HEK293 (cell line): ENCODE results near the gene ACAP1.

Source experiments
- INSM2 ChIP-seq: fragments of 450-650 bp; formaldehyde crosslinking; IDR thresholded peaks from 2 replicates; pipeline ENCODE4 v1.5.1; 2016; ENCODE audit warnings: missing biosample characterization, missing genetic modification characterization
- WT1 ChIP-seq: fragments of 450-650 bp; formaldehyde crosslinking; IDR thresholded peaks from 2 replicates; pipeline ENCODE4 v1.5.1; 2016; ENCODE audit warnings: missing biosample characterization, missing genetic modification characterization
- ZNF274 ChIP-seq, 2 experiments: fragments of 200-500 bp in 1 of 2; fragments of 450-650 bp in 1 of 2; sonication (Bioruptor generic) in 1 of 2; formaldehyde crosslinking in 1 of 2; IDR thresholded peaks; 2 replicates each; pipeline versions ENCODE4 v1.5.1 to v1.6.1; 2014 to 2016; ENCODE audit warnings: borderline replicate concordance in 1 of 2, inconsistent platforms in 1 of 2, low read length in 1 of 2, missing biosample characterization in 1 of 2, missing genetic modification characterization in 1 of 2
- ZNF335 ChIP-seq: fragments of 450-650 bp; formaldehyde crosslinking; conservative IDR thresholded peaks from 2 replicates; pipeline ENCODE4 v1.5.1; 2016; ENCODE audit warnings: missing biosample characterization, missing genetic modification characterization
- ZNF544 ChIP-seq: fragments of 450-650 bp; formaldehyde crosslinking; IDR thresholded peaks from 2 replicates; pipeline ENCODE4 v1.5.0; 2017; ENCODE audit warnings: missing biosample characterization, missing genetic modification characterization
- ZNF580 ChIP-seq: fragments of 450-650 bp; formaldehyde crosslinking; IDR thresholded peaks from 2 replicates; pipeline ENCODE4 v1.5.1; 2016; ENCODE audit warnings: missing biosample characterization, missing genetic modification characterization
- ZNF670 ChIP-seq: fragments of 450-650 bp; formaldehyde crosslinking; IDR thresholded peaks from 2 replicates; pipeline ENCODE4 v1.5.1; 2016; ENCODE audit warnings: missing biosample characterization, missing genetic modification characterization, low read depth
- ZNF747 ChIP-seq: fragments of 450-650 bp; formaldehyde crosslinking; IDR thresholded peaks from 2 replicates; pipeline ENCODE4 v1.5.1; 2016; ENCODE audit warnings: missing biosample characterization, missing genetic modification characterization
- ZNF768 ChIP-seq: fragments of 450-650 bp; formaldehyde crosslinking; IDR thresholded peaks from 2 replicates; pipeline ENCODE4 v1.5.1; 2018; ENCODE audit warnings: missing biosample characterization, mild to moderate bottlenecking, missing genetic modification characterization
- TF ChIP-seq, protein P1 (sequence below): fragments of 450-650 bp; formaldehyde crosslinking; IDR thresholded peaks from 2 replicates; pipeline ENCODE4 v1.5.1; 2017; ENCODE audit warnings: missing biosample characterization, missing genetic modification characterization
- TF ChIP-seq, protein P2 (sequence below): fragments of 450-650 bp; formaldehyde crosslinking; IDR thresholded peaks from 2 replicates; pipeline ENCODE4 v1.5.1; 2016; ENCODE audit warnings: missing biosample characterization, missing genetic modification characterization
- TF ChIP-seq, protein P3 (sequence below): fragments of 450-650 bp; formaldehyde crosslinking; conservative IDR thresholded peaks from 2 replicates; pipeline ENCODE4 v1.5.1; 2016; ENCODE audit warnings: low read depth, missing biosample characterization, missing genetic modification characterization
- TF ChIP-seq, protein P4 (sequence below): fragments of 450-650 bp; formaldehyde crosslinking; IDR thresholded peaks from 2 replicates; pipeline ENCODE4 v1.5.1; 2016; ENCODE audit warnings: missing biosample characterization, missing genetic modification characterization, borderline replicate concordance

DNA sequence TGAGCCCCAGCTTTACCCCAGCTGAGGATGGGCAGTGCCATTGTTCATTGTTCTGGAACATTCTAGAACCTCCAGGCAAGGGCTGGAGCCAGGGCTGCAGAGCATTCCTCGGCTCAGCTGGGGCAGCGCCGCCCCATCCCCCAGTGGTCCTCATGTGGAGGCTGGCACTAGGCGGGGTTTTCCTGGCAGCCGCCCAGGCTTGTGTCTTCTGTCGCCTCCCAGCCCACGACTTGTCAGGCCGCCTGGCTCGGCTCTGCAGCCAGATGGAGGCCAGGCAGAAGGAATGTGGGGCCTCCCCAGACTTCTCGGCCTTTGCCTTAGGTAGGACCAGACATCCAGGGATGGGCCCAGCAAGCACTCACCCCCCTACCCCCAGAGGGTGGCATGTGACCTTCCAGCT, 18.7 kb downstream of the ACAP1 start, which contains the start of gene TMEM95:
- TF ChIP-seq ZNF768 (tag by site-specific recombination): no peak
- TF ChIP-seq, protein P1, sequence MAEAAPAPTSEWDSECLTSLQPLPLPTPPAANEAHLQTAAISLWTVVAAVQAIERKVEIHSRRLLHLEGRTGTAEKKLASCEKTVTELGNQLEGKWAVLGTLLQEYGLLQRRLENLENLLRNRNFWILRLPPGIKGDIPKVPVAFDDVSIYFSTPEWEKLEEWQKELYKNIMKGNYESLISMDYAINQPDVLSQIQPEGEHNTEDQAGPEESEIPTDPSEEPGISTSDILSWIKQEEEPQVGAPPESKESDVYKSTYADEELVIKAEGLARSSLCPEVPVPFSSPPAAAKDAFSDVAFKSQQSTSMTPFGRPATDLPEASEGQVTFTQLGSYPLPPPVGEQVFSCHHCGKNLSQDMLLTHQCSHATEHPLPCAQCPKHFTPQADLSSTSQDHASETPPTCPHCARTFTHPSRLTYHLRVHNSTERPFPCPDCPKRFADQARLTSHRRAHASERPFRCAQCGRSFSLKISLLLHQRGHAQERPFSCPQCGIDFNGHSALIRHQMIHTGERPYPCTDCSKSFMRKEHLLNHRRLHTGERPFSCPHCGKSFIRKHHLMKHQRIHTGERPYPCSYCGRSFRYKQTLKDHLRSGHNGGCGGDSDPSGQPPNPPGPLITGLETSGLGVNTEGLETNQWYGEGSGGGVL (tag by site-specific recombination): no peak
- TF ChIP-seq, protein P2, sequence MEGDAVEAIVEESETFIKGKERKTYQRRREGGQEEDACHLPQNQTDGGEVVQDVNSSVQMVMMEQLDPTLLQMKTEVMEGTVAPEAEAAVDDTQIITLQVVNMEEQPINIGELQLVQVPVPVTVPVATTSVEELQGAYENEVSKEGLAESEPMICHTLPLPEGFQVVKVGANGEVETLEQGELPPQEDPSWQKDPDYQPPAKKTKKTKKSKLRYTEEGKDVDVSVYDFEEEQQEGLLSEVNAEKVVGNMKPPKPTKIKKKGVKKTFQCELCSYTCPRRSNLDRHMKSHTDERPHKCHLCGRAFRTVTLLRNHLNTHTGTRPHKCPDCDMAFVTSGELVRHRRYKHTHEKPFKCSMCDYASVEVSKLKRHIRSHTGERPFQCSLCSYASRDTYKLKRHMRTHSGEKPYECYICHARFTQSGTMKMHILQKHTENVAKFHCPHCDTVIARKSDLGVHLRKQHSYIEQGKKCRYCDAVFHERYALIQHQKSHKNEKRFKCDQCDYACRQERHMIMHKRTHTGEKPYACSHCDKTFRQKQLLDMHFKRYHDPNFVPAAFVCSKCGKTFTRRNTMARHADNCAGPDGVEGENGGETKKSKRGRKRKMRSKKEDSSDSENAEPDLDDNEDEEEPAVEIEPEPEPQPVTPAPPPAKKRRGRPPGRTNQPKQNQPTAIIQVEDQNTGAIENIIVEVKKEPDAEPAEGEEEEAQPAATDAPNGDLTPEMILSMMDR: no peak
- TF ChIP-seq ZNF335: no peak
- no peak for TF ChIP-seq INSM2 (tag by site-specific recombination)
- TF ChIP-seq, protein P3, sequence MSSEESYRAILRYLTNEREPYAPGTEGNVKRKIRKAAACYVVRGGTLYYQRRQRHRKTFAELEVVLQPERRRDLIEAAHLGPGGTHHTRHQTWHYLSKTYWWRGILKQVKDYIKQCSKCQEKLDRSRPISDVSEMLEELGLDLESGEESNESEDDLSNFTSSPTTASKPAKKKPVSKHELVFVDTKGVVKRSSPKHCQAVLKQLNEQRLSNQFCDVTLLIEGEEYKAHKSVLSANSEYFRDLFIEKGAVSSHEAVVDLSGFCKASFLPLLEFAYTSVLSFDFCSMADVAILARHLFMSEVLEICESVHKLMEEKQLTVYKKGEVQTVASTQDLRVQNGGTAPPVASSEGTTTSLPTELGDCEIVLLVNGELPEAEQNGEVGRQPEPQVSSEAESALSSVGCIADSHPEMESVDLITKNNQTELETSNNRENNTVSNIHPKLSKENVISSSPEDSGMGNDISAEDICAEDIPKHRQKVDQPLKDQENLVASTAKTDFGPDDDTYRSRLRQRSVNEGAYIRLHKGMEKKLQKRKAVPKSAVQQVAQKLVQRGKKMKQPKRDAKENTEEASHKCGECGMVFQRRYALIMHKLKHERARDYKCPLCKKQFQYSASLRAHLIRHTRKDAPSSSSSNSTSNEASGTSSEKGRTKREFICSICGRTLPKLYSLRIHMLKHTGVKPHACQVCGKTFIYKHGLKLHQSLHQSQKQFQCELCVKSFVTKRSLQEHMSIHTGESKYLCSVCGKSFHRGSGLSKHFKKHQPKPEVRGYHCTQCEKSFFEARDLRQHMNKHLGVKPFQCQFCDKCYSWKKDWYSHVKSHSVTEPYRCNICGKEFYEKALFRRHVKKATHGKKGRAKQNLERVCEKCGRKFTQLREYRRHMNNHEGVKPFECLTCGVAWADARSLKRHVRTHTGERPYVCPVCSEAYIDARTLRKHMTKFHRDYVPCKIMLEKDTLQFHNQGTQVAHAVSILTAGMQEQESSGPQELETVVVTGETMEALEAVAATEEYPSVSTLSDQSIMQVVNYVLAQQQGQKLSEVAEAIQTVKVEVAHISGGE (tag by site-specific recombination): no peak
- no peak for TF ChIP-seq ZNF580 (tag by site-specific recombination)
- TF ChIP-seq ZNF747 (tag by site-specific recombination): no peak
- TF ChIP-seq, protein P4, sequence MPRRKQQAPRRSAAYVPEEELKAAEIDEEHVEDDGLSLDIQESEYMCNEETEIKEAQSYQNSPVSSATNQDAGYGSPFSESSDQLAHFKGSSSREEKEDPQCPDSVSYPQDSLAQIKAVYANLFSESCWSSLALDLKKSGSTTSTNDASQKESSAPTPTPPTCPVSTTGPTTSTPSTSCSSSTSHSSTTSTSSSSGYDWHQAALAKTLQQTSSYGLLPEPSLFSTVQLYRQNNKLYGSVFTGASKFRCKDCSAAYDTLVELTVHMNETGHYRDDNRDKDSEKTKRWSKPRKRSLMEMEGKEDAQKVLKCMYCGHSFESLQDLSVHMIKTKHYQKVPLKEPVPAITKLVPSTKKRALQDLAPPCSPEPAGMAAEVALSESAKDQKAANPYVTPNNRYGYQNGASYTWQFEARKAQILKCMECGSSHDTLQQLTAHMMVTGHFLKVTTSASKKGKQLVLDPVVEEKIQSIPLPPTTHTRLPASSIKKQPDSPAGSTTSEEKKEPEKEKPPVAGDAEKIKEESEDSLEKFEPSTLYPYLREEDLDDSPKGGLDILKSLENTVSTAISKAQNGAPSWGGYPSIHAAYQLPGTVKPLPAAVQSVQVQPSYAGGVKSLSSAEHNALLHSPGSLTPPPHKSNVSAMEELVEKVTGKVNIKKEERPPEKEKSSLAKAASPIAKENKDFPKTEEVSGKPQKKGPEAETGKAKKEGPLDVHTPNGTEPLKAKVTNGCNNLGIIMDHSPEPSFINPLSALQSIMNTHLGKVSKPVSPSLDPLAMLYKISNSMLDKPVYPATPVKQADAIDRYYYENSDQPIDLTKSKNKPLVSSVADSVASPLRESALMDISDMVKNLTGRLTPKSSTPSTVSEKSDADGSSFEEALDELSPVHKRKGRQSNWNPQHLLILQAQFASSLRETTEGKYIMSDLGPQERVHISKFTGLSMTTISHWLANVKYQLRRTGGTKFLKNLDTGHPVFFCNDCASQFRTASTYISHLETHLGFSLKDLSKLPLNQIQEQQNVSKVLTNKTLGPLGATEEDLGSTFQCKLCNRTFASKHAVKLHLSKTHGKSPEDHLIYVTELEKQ (tag by site-specific recombination): no peak
- no peak for TF ChIP-seq ZNF670 (tag by site-specific recombination)
- no peak for TF ChIP-seq ZNF274 (IDR thresholded peaks at IDR 0.05; ENCODE audit: low read length)
- TF ChIP-seq ZNF274 (tag by site-specific recombination; IDR thresholded peaks at IDR 0.05; ENCODE audit: borderline replicate concordance): no peak
- no peak for TF ChIP-seq ZNF544
- no peak for TF ChIP-seq WT1 (tag by site-specific recombination)
